Endothelial cell of umbilical vein (primary cell): ENCODE measurements around the gene TPCN2. TPM values are rescaled to one million over a fixed set of nuclear protein-coding genes. Genes with fewer than 3 reads are reported as not detected.

Experiments
- BruUV-seq: library from RNA; stranded (reverse); fragments of 400-500 nt; replicated peaks from 2 replicates; lab custom pipeline; 2021; lab: Mats Ljungman, UMichigan
- CTCF ChIA-PET: fragments of 300-600, 350-600 bp; sonication (Branson Sonifier 250); formaldehyde crosslinking; loops from one replicate; lab custom pipeline; 2021; ENCODE audit warnings: antibody characterized with exemption, inconsistent platforms; lab: Charles Lee
- POLR2A ChIA-PET: fragments of 300-600, 350-600 bp; sonication (Branson Sonifier 250); formaldehyde crosslinking; loops from one replicate; lab custom pipeline; 2021; ENCODE audit warnings: antibody characterized with exemption, inconsistent platforms; lab: Charles Lee
- DNase-seq: peaks from one replicate; pipeline ENCODE4 v3.0.0-alpha.2; 2011; ENCODE audit warnings: low read depth, low spot score
- FAIRE-seq: peaks from 2 replicates; lab custom pipeline; 2011; peaks lifted over from hg19 to GRCh38; lab: Jason Lieb, UNC
- H2AFZ ChIP-seq: 2 replicates; pipeline ENCODE4 v1.6.0; 2012; ENCODE audit warnings: low read depth, low read length, control low read depth, inconsistent platforms
- H3K27ac ChIP-seq: 2 replicates; pipeline ENCODE4 v1.5.1; 2011; ENCODE audit warnings: low read depth, mild to moderate bottlenecking, control low read depth, low read length, moderate library complexity; ENCODE audit not compliant: insufficient read depth
- H3K27me3 ChIP-seq, 2 experiments: 2 replicates each; pipeline versions ENCODE4 v1.6.0 to v1.6.1; 2011; ENCODE audit warnings: low read length in 2 of 2, mixed read lengths in 1 of 2; ENCODE audit not compliant: control insufficient read depth in 2 of 2, insufficient read depth in 2 of 2
- H3K36me3 ChIP-seq, 2 experiments: 2 replicates in 1 of 2; 3 replicates in 1 of 2; pipeline ENCODE4 v1.5.1; 2011; ENCODE audit warnings: low read length in 2 of 2, mild to moderate bottlenecking in 1 of 2, moderate library complexity in 1 of 2; ENCODE audit not compliant: control insufficient read depth in 2 of 2, insufficient read depth in 2 of 2; ENCODE audit errors: extremely low read depth in 1 of 2
- H3K4me1 ChIP-seq: 3 replicates; pipeline ENCODE4 v1.5.1; 2011; ENCODE audit warnings: mild to moderate bottlenecking, low read length; ENCODE audit not compliant: control insufficient read depth, insufficient read depth; ENCODE audit errors: extremely low read depth
- H3K4me2 ChIP-seq: 2 replicates; pipeline ENCODE4 v1.6.1; 2011; ENCODE audit warnings: low read length, control low read depth, mixed read lengths; ENCODE audit not compliant: insufficient read depth
- H3K4me3 ChIP-seq, 3 experiments: fragments of 200-600 bp in 1 of 3; sonication (generic), shearing (Covaris generic) in 1 of 3; replicated peaks in 1 of 3; 2 replicates each; pipeline ENCODE4 v1.5.1; 2011 to 2016; ENCODE audit warnings: control low read depth in 3 of 3, low read length in 3 of 3, mild to moderate bottlenecking in 2 of 3, inconsistent platforms in 1 of 3, low read depth in 1 of 3, moderate library complexity in 1 of 3; ENCODE audit not compliant: insufficient read depth in 1 of 3
- H3K79me2 ChIP-seq: 2 replicates; pipeline ENCODE4 v1.6.0; 2012; ENCODE audit warnings: low read length, inconsistent platforms; ENCODE audit not compliant: control insufficient read depth, insufficient read depth
- H3K9ac ChIP-seq: replicated peaks from 2 replicates; pipeline ENCODE3; 2011; ENCODE audit warnings: low read length, control low read depth; ENCODE audit not compliant: insufficient read depth; ENCODE audit errors: extremely low read depth
- H3K9me1 ChIP-seq: replicated peaks from 3 replicates; pipeline ENCODE4 v1.6.0; 2011; ENCODE audit warnings: mild to moderate bottlenecking, low read length; ENCODE audit not compliant: control insufficient read depth, insufficient read depth; ENCODE audit errors: extremely low read depth
- H3K9me3 ChIP-seq: replicated peaks from 2 replicates; pipeline ENCODE4 v1.5.1; 2012; ENCODE audit warnings: low read length, inconsistent platforms; ENCODE audit not compliant: control insufficient read depth, insufficient read depth
- H4K20me1 ChIP-seq: replicated peaks from 2 replicates; pipeline ENCODE3; 2011; ENCODE audit warnings: mild to moderate bottlenecking, low read length; ENCODE audit not compliant: control insufficient read depth, insufficient read depth; ENCODE audit errors: extremely low read depth
- CTCF ChIP-seq, 2 donors: IDR thresholded peaks; 1 replicate in 1 of 2; 2 replicates in 1 of 2; pipeline ENCODE4 v1.5.1; 2011; ENCODE audit warnings: low read length in 2 of 2, mild to moderate bottlenecking in 2 of 2, moderate library complexity in 2 of 2, control low read depth in 1 of 2, inconsistent platforms in 1 of 2, low read depth in 1 of 2; ENCODE audit not compliant: insufficient read depth in 1 of 2; ENCODE audit errors: extremely low read depth in 1 of 2
- EZH2 ChIP-seq: IDR thresholded peaks from 2 replicates; pipeline ENCODE4 v1.6.1; 2012; ENCODE audit warnings: borderline replicate concordance, low read depth, mild to moderate bottlenecking, moderate library complexity, low read length, inconsistent platforms; ENCODE audit not compliant: severe bottlenecking
- FOS ChIP-seq: IDR thresholded peaks from 2 replicates; pipeline ENCODE4 v1.6.1; 2011; ENCODE audit warnings: mild to moderate bottlenecking, low read length, moderate library complexity, borderline replicate concordance; ENCODE audit not compliant: insufficient read depth
- GATA2 ChIP-seq: IDR thresholded peaks from 2 replicates; pipeline ENCODE4 v1.7.0; 2011; ENCODE audit warnings: low read depth, mild to moderate bottlenecking, moderate library complexity, mixed read lengths, low read length; ENCODE audit not compliant: insufficient read length, insufficient read depth
- JUN ChIP-seq: IDR thresholded peaks from 2 replicates; pipeline ENCODE4 v1.6.1; 2011; ENCODE audit warnings: borderline replicate concordance, low read depth; ENCODE audit not compliant: insufficient read length, insufficient read depth
- MAX ChIP-seq: IDR thresholded peaks from 2 replicates; pipeline ENCODE4 v1.6.1; 2011; ENCODE audit not compliant: insufficient read depth, insufficient read length
- MYC ChIP-seq: IDR thresholded peaks from one replicate; pipeline ENCODE4 v1.6.1; 2011; ENCODE audit warnings: mild to moderate bottlenecking, low read depth, low read length
- POLR2A ChIP-seq: IDR thresholded peaks from 2 replicates; pipeline ENCODE4 v1.6.1; 2012; ENCODE audit warnings: low read depth, mild to moderate bottlenecking, control low read depth, low read length
- POLR2AphosphoS5 ChIP-seq: IDR thresholded peaks from 2 replicates; pipeline ENCODE4 v1.6.1; 2012; ENCODE audit warnings: low read depth, mild to moderate bottlenecking, control low read depth, low read length, moderate library complexity; ENCODE audit not compliant: insufficient read depth
- dilution Hi-C: fragments of 300-500 bp; cut with MboI; formaldehyde crosslinking; loops from one replicate; pipeline ENCODE4 v1.15.0; 2019; ENCODE audit warnings: low sequenced_read_pairs; ENCODE audit not compliant: extremely low pct_ligation_motif_present
- intact Hi-C: fragments of 100-400 bp; cut with micrococcal nuclease; formaldehyde crosslinking; loops from one replicate; pipeline ENCODE4 v1.10.0; 2022
- polyA plus RNA-seq, 4 experiments: library from polyadenylated mRNA; depleted of rRNA in 3 of 4; stranded (reverse) in 3 of 4; unstranded in 1 of 4; fragments of >200 nt; gene quantifications; 2 replicates each; pipeline versions ENCODE4 v1.2.1 to v1.2.3, GENCODE V29; 2011 to 2012; ENCODE audit warnings: missing spikeins in 1 of 4
- total RNA-seq: library from RNA; stranded (reverse); gene quantifications from 2 replicates; pipeline ENCODE4 v1.2.3, GENCODE V29; 2021

TPCN2 gene
- total and polyA plus RNA-seq, 2 donors (not counting 3 experiments of a cell fraction or from before 2014, with no cell fraction given), result 10.3 to 13.4 TPM

GRCh38 chr11:69110451-69110850, 61.7 kb downstream of the TPCN2 start:
- Histone ChIP-seq H3K27ac (no peak overlapping the region), H2AFZ (no peak overlapping the region), H3K9ac (no peak overlapping the region), H3K27me3 (peaks cover 0 to 10% of the 10 kb centered on the region in 2 experiments), H3K4me3 (no peak overlapping the region), H3K79me2 (no peaks in the 10 kb centered on the region), H3K9me1 (no peaks in the 10 kb centered on the region), H3K36me3 (no peaks in the 10 kb centered on the region), H3K4me1 (peaks cover 5% of the 10 kb centered on the region), H3K4me2 (no peak overlapping the region), H4K20me1 (no peaks in the 10 kb centered on the region), H3K9me3 (no peaks in the 10 kb centered on the region)
- intact Hi-C loops, result no loop called here
- ChIA-PET POLR2A (no interaction called here), CTCF (no interaction called here)
- FAIRE-seq, result no peak
- DNase-seq, result no peak
- BruUV-seq, result no TSS peak
- dilution Hi-C loops, result loop anchor here (25.0 kb wide), 1 partner anchor 552 kb away; no protein-coding TSS in a partner anchor
- TF ChIP-seq MYC (no peak), EZH2 (no peak), JUN (no peak), POLR2AphosphoS5 (no peak), CTCF (IDR thresholded peaks at IDR 0.05; ENCODE audit: extremely low read depth in 1 of 2, insufficient read depth in 1 of 2, low read depth in 1 of 2, low read length in 2 of 2) (no peak), GATA2 (no peak), FOS (no peak), POLR2A (no peak), MAX (no peak)
